GM21528 (cell line): ENCODE results near the gene SULT2B1.
"Not testable (repeated sequence)": the region's sequence is repeated elsewhere in the genome, so short reads cannot be mapped to it uniquely, and the experiment has no call there.

Source experiments
- ATAC-seq: cut with Tn5 transposase; IDR thresholded peaks from one replicate; pipeline ENCODE4 v1.9.1; 2021; ENCODE audit warnings: mild to moderate bottlenecking, moderate library complexity; ENCODE audit not compliant: unreplicated experiment, low FRiP score

SULT2B1 gene

GRCh38 chr19:48524732-48525131, 27.2 kb upstream of the SULT2B1 start:
- no peak for ATAC-seq

GRCh38 chr19:48529156-48529555, 22.8 kb upstream of the SULT2B1 start:
- ATAC-seq: no peak

- no peak for ATAC-seq
These were observed 21.8 kb upstream of the SULT2B1 start for GRCh38 chr19:48530066-48530720.

- ATAC-seq: no peak
These were observed 21.2 kb upstream of the SULT2B1 start for GRCh38 chr19:48530770-48531169.

GRCh38 chr19:48533770-48534169, 18.2 kb upstream of the SULT2B1 start:
- no peak for ATAC-seq

- ATAC-seq: no peak
These were observed 14.4 kb upstream of the SULT2B1 start for GRCh38 chr19:48537541-48537940.

- not testable (repeated sequence) for ATAC-seq
These were observed 13.9 kb upstream of the SULT2B1 start for GRCh38 chr19:48538057-48538456.

GRCh38 chr19:48539503-48540096, 12.4 kb upstream of the SULT2B1 start:
- no peak for ATAC-seq

GRCh38 chr19:48540110-48540509, 11.9 kb upstream of the SULT2B1 start:
- ATAC-seq: no peak

GRCh38 chr19:48541813-48542212, 10.2 kb upstream of the SULT2B1 start:
- ATAC-seq: no peak

- no peak for ATAC-seq
These were observed 8.8 kb upstream of the SULT2B1 start for GRCh38 chr19:48543121-48543710.

- ATAC-seq: no peak
These were observed 6.9 kb upstream of the SULT2B1 start for GRCh38 chr19:48544856-48545750.

GRCh38 chr19:48547722-48548121, 4.2 kb upstream of the SULT2B1 start:
- ATAC-seq: no peak

- no peak for ATAC-seq
These were observed 3.6 kb upstream of the SULT2B1 start for GRCh38 chr19:48548253-48548911.

- no peak for ATAC-seq
These were observed 2.6 kb upstream of the SULT2B1 start for GRCh38 chr19:48549380-48549779.

GRCh38 chr19:48552406-48553322, 692 bp downstream of the SULT2B1 start:
- ATAC-seq: no peak

- no peak for ATAC-seq
These were observed 1.9 kb downstream of the SULT2B1 start for GRCh38 chr19:48553676-48554384.

GRCh38 chr19:48554385-48555091, 2.6 kb downstream of the SULT2B1 start:
- no peak for ATAC-seq
